ENCODE measurements around the gene UGT1A9. TPM values are rescaled to one million over a fixed set of nuclear protein-coding genes. Genes with fewer than 3 reads are reported as not detected.

Gene UGT1A9
- total RNA-seq, 2 donors from 2014 or later, result not detected

DNA sequence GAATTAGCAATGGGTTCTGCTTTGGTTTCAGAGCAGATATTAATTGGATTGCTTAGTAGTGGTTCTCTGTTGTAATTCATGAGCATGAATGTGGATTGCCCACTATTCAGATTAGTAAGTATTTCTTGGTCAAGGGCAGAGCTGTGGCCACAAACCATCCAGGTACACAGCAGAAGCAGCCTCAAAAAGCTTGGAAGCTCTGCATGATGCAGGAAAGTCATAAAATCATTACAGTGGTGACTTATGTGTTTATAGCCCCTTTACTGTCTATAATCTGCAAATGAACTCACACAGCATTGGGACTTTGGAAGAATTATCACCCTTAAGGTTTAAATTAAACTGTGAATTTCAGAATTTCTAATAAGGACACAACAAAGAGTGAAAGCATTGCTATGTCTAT is 86.4 kb downstream of the UGT1A9 start:
- ATAC-seq, result no peak
- TF ChIP-seq, protein P1, sequence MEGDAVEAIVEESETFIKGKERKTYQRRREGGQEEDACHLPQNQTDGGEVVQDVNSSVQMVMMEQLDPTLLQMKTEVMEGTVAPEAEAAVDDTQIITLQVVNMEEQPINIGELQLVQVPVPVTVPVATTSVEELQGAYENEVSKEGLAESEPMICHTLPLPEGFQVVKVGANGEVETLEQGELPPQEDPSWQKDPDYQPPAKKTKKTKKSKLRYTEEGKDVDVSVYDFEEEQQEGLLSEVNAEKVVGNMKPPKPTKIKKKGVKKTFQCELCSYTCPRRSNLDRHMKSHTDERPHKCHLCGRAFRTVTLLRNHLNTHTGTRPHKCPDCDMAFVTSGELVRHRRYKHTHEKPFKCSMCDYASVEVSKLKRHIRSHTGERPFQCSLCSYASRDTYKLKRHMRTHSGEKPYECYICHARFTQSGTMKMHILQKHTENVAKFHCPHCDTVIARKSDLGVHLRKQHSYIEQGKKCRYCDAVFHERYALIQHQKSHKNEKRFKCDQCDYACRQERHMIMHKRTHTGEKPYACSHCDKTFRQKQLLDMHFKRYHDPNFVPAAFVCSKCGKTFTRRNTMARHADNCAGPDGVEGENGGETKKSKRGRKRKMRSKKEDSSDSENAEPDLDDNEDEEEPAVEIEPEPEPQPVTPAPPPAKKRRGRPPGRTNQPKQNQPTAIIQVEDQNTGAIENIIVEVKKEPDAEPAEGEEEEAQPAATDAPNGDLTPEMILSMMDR (IDR thresholded peaks at IDR 0.05), result no peak
- TF ChIP-seq POLR2A (IDR thresholded peaks at IDR 0.05), result no peak
- no peak overlapping the region for H3K4me3 ChIP-seq
- intact Hi-C loops (cut with DNase I), result no loop called here
- H3K27ac ChIP-seq, result no peak overlapping the region
- DNase-seq, result no peak
- no peaks in the 10 kb centered on the region for H3K4me1 ChIP-seq
- H3K36me3 ChIP-seq (replicated peaks in 1 of 2; ENCODE audit: insufficient read depth in 1 of 2, low read depth in 2 of 2), result no peaks in the 10 kb centered on the region
- no peaks in the 10 kb centered on the region for H3K27me3 ChIP-seq
- no peaks in the 10 kb centered on the region for H3K9me3 ChIP-seq

DNA sequence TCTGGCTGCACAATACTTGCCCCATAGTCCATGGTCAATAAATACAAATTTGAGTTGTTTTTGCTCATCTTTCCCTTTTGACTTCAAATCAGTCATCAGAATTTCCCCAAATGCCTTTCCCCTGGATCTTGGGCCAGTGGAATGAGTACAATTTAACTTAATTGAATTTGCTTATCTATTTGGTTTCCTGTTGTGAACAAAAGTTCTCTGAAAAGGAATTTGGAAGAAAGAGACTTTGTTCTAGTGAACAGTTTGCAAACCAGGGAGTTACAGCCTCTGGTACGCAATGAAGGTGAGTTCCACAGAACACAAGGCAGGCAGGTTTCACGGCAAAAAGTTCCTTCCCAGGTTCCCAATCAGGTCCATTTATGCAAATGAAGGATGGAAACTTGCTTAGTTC is 87.2 kb downstream of the UGT1A9 start:
- Histone ChIP-seq H3K27ac (no peak overlapping the region), H3K4me3 (no peak overlapping the region), H3K36me3 (replicated peaks in 1 of 2; ENCODE audit: insufficient read depth in 1 of 2, low read depth in 2 of 2) (no peaks in the 10 kb centered on the region), H3K4me1 (no peaks in the 10 kb centered on the region), H3K27me3 (no peaks in the 10 kb centered on the region), H3K9me3 (no peaks in the 10 kb centered on the region)
- ATAC-seq (no peak), DNase-seq (no peak)
- WGBS, 2 donors, result 79 to 88% methylated on average over 2 of the region's 2 CpGs
- TF ChIP-seq POLR2A (IDR thresholded peaks at IDR 0.05), result no peak
- TF ChIP-seq, protein P1 (IDR thresholded peaks at IDR 0.05), result no peak
- intact Hi-C loops (cut with DNase I), result no loop called here

DNA sequence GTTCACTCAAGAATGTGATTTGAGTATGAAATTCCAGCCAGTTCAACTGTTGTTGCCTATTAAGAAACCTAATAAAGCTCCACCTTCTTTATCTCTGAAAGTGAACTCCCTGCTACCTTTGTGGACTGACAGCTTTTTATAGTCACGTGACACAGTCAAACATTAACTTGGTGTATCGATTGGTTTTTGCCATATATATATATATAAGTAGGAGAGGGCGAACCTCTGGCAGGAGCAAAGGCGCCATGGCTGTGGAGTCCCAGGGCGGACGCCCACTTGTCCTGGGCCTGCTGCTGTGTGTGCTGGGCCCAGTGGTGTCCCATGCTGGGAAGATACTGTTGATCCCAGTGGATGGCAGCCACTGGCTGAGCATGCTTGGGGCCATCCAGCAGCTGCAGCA is 88.3 kb downstream of the UGT1A9 start, which contains the start of gene UGT1A1:
Gene UGT1A1, plus strand, starts transcription at position 228 of the 400 bp plus-strand sequence. Its CDS starts 18 bp downstream, at position 246.
- H3K9me3 ChIP-seq, result no peaks in the 10 kb centered on the region
- no peaks in the 10 kb centered on the region for H3K27me3 ChIP-seq
- no peak within 1 kb of the TSS for H3K27ac ChIP-seq
- 66 to 72% methylated on average over 6 of the region's 6 CpGs for WGBS, 2 donors
- intact Hi-C loops (cut with DNase I), result no loop called here
- ATAC-seq (no peak), DNase-seq (no peak)
- no peaks in the 10 kb centered on the region for H3K36me3 ChIP-seq (replicated peaks in 1 of 2; ENCODE audit: insufficient read depth in 1 of 2, low read depth in 2 of 2)
- H3K4me3 ChIP-seq, result no peak within 1 kb of the TSS
- no peaks in the 10 kb centered on the region for H3K4me1 ChIP-seq
- no peak for TF ChIP-seq POLR2A (IDR thresholded peaks at IDR 0.05)
- TF ChIP-seq, protein P1 (IDR thresholded peaks at IDR 0.05), result no peak

DNA sequence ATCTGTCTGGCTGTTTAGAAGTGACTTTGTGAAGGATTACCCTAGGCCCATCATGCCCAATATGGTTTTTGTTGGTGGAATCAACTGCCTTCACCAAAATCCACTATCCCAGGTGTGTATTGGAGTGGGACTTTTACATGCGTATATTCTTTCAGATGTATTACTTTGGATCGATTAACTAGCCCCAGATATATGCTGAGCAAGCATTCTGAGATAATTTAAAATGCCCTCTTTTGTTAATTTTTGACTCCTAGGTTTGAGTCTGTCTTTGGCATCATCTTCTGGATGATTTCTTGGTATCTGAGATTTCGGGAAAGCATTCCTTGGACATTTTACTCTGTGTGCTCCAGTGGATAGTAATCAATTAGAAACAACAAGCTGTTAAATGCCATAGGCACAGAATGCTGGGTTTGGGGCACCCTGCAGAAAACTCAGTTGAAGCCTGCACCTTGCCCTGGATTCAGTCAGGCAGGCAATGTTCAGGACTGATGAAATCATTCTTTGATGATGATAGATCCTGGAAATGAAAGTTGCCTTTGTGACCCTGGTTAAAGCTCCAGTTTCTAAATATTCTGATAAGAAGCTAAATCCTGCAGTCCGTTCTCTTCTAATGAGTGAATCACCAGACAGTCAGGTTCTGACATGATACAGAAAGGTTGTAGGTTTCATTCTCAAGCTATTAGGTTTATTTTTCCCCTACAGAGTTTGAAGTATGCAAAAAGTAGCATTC is 89.5 kb downstream of the UGT1A9 start:
- intact Hi-C loops (cut with DNase I), result no loop called here
- no peaks in the 10 kb centered on the region for H3K9me3 ChIP-seq
- no peak overlapping the region for H3K27ac ChIP-seq
- DNase-seq, result no peak
- no peaks in the 10 kb centered on the region for H3K27me3 ChIP-seq
- no peak for ATAC-seq
- H3K36me3 ChIP-seq (replicated peaks in 1 of 2; ENCODE audit: insufficient read depth in 1 of 2, low read depth in 2 of 2), result no peaks in the 10 kb centered on the region
- TF ChIP-seq POLR2A (IDR thresholded peaks at IDR 0.05), result no peak
- TF ChIP-seq, protein P1 (IDR thresholded peaks at IDR 0.05), result no peak
- no peak overlapping the region for H3K4me3 ChIP-seq
- H3K4me1 ChIP-seq, result no peaks in the 10 kb centered on the region
- WGBS, 2 donors, result 68 to 81% methylated on average over 4 of the region's 4 CpGs

DNA sequence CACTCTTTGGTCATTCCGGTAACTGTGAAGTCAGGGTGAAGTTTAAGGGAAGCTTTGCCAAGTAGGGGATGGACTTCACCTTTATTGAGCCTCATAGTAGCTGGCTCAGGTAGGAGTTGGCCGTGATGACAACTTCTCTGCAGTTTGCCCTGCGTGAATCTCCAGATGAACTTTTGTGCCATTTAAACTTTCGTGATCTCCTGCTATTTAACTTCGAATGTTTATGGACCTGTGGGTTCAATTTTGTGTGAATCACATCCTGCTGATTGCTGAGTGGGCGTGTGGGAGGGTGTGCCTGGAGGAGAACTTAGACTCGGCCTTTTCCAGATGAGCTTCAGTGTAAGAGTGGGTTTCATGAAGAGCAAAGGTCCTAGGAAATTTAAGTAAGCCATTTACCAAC is 92.6 kb downstream of the UGT1A9 start:
- no peak for TF ChIP-seq POLR2A (IDR thresholded peaks at IDR 0.05)
- TF ChIP-seq, protein P1 (IDR thresholded peaks at IDR 0.05), result no peak
- Histone ChIP-seq H3K27me3 (no peaks in the 10 kb centered on the region), H3K36me3 (replicated peaks in 1 of 2; ENCODE audit: insufficient read depth in 1 of 2, low read depth in 2 of 2) (no peaks in the 10 kb centered on the region), H3K4me1 (no peaks in the 10 kb centered on the region), H3K9me3 (no peaks in the 10 kb centered on the region), H3K27ac (no peak overlapping the region), H3K4me3 (no peak overlapping the region)
- ATAC-seq (no peak), DNase-seq (no peak)
- 56 to 61% methylated on average over 7 of the region's 7 CpGs for WGBS, 2 donors
- intact Hi-C loops (cut with DNase I), result no loop called here
